Measurements from ENCODE around the gene SRSF9. TPM values are rescaled to one million over a fixed set of nuclear protein-coding genes. Genes with fewer than 3 reads are reported as not detected.

SRSF9 gene
- polyA plus RNA-seq, 1 of the 3 experiments (the other 2 are of a cell fraction) = 210 TPM

GRCh38 chr12:120457133-120457532 is 12.4 kb downstream of the SRSF9 start:
- POLR2A ChIA-PET = interaction anchor here (0.7 to 1.6 kb wide), 2 partner anchors 38 to 790 kb away, joined by 3 to 4 read pairs; partner anchors contain the start of gene DYNLL1
- no peaks in the 10 kb centered on the region for H3K27me3 ChIP-seq (ENCODE audit: insufficient read depth)
- peaks cover 25% of the 10 kb centered on the region; the same call in 1 of the 2 replicates for H3K79me2 ChIP-seq (ENCODE audit: insufficient read depth)
- no peak overlapping the region for H3K4me2 ChIP-seq
- H3K9me3 ChIP-seq = no peaks in the 10 kb centered on the region
- peaks cover 23% of the 10 kb centered on the region for H4K20me1 ChIP-seq (ENCODE audit: insufficient read depth)
- 89% methylated on average over 6 of the region's 6 CpGs for WGBS (ENCODE audit: low lambda C conversion rate)
- H3K9me2 ChIP-seq = no peaks in the 10 kb centered on the region
- no peak overlapping the region for H3K4me3 ChIP-seq (ENCODE audit: low read depth in 2 of 2, low read length in 1 of 2)
- H3F3A ChIP-seq (replicated peaks; ENCODE audit: insufficient read depth) = peaks cover 50% of the 10 kb centered on the region
- H3K4me1 ChIP-seq (ENCODE audit: control insufficient read depth in 1 of 2, insufficient read depth in 2 of 2, low read depth in 1 of 2, low read length in 1 of 2) = no peaks in the 10 kb centered on the region
- H3K9ac ChIP-seq = no peak overlapping the region
- CTCF ChIA-PET = interaction anchor here (0.8 to 5.5 kb wide), 6 partner anchors 9 to 746 kb away, joined by 3 to 52 read pairs (median 4); partner anchors contain the start of gene SRSF9
- H3K36me3 ChIP-seq (replicated peaks in 1 of 2; ENCODE audit: control insufficient read depth in 1 of 2, insufficient read depth in 2 of 2, low read length in 1 of 2) = peaks cover 49 to 67% of the 10 kb centered on the region in 2 experiments
- H2AFZ ChIP-seq (ENCODE audit: low read depth) = no peak overlapping the region
- peak; percentile 52 for DNase-seq
- TF ChIP-seq RAD21 (IDR thresholded peaks at IDR 0.05; ENCODE audit: low read length) = peak; percentile 16; the same call in 1 of the 2 replicates
- 0 out of 2 replicates have a peak, but pooled peaks have one; percentile 9 for TF ChIP-seq SMC3 (IDR thresholded peaks at IDR 0.05; ENCODE audit: low read depth, low read length)
- TF ChIP-seq TEAD4 (IDR thresholded peaks at IDR 0.05; ENCODE audit: borderline replicate concordance, insufficient read depth) = no peak
- TF ChIP-seq CTCF (IDR thresholded peaks at IDR 0.05) = peak; percentile 47
- H3K27ac ChIP-seq (ENCODE audit: low read depth in 2 of 2, low read length in 1 of 2) = no peak overlapping the region

DNA sequence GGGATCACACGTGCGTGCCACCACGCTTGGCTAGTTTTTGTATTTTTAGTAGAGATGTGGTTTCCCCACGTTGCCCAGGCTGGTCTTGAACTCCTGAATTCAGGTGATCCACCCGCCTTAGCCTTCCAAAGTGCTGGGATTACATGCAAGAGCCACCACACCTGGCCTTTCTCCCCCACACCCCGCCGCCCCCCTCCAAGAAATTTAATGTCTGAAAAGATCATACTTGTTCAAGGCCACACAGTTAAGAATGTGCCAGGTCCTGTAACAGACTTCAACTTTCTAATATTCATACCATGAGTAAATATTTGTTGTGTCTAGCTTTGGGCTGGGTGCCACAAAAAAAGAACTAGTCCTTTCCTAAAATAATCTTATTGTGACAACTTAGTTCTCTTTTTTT is 14.2 kb downstream of the SRSF9 start:
- Histone ChIP-seq H3K9ac (no peak overlapping the region), H3K9me2 (no peaks in the 10 kb centered on the region), H2AFZ (ENCODE audit: low read depth) (no peak overlapping the region), H3K27ac (ENCODE audit: low read depth in 2 of 2, low read length in 1 of 2) (no peak overlapping the region), H3K4me2 (no peak overlapping the region), H3K4me1 (ENCODE audit: control insufficient read depth in 1 of 2, insufficient read depth in 2 of 2, low read depth in 1 of 2, low read length in 1 of 2) (no peaks in the 10 kb centered on the region), H3K27me3 (ENCODE audit: insufficient read depth) (no peaks in the 10 kb centered on the region), H3K36me3 (replicated peaks in 1 of 2; ENCODE audit: control insufficient read depth in 1 of 2, insufficient read depth in 2 of 2, low read length in 1 of 2) (peaks cover 38 to 66% of the 10 kb centered on the region in 2 experiments), H3K79me2 (ENCODE audit: insufficient read depth) (peaks cover 35% of the 10 kb centered on the region; the same call in 1 of the 2 replicates), H4K20me1 (ENCODE audit: insufficient read depth) (peaks cover 24% of the 10 kb centered on the region), H3F3A (replicated peaks; ENCODE audit: insufficient read depth) (peaks cover 48% of the 10 kb centered on the region), H3K9me3 (no peaks in the 10 kb centered on the region), H3K4me3 (ENCODE audit: low read depth in 2 of 2, low read length in 1 of 2) (no peak overlapping the region)
- ChIA-PET CTCF (interaction anchor here (1.2 to 5.5 kb wide), 3 partner anchors 10 to 19 kb away, joined by 4 to 52 read pairs (median 4); partner anchors contain the start of gene SRSF9), POLR2A (interaction anchor here (1.6 kb wide), 1 partner anchor 41 kb away, joined by 3 read pairs; the partner anchor contains the start of gene DYNLL1)
- DNase-seq = no peak
- WGBS (ENCODE audit: low lambda C conversion rate) = 97% methylated on average over 7 of the region's 7 CpGs
- TF ChIP-seq CHD2 (IDR thresholded peaks at IDR 0.05; ENCODE audit: low read length, partially characterized antibody) = no peak
- no peak for TF ChIP-seq RAD21 (IDR thresholded peaks at IDR 0.05; ENCODE audit: low read length)
- no peak for TF ChIP-seq FOXJ3 (CRISPR knock-in tag; IDR thresholded peaks at IDR 0.05)
- TF ChIP-seq RCOR1 (IDR thresholded peaks at IDR 0.05; ENCODE audit: low read length) = no peak
- TF ChIP-seq, protein P1, sequence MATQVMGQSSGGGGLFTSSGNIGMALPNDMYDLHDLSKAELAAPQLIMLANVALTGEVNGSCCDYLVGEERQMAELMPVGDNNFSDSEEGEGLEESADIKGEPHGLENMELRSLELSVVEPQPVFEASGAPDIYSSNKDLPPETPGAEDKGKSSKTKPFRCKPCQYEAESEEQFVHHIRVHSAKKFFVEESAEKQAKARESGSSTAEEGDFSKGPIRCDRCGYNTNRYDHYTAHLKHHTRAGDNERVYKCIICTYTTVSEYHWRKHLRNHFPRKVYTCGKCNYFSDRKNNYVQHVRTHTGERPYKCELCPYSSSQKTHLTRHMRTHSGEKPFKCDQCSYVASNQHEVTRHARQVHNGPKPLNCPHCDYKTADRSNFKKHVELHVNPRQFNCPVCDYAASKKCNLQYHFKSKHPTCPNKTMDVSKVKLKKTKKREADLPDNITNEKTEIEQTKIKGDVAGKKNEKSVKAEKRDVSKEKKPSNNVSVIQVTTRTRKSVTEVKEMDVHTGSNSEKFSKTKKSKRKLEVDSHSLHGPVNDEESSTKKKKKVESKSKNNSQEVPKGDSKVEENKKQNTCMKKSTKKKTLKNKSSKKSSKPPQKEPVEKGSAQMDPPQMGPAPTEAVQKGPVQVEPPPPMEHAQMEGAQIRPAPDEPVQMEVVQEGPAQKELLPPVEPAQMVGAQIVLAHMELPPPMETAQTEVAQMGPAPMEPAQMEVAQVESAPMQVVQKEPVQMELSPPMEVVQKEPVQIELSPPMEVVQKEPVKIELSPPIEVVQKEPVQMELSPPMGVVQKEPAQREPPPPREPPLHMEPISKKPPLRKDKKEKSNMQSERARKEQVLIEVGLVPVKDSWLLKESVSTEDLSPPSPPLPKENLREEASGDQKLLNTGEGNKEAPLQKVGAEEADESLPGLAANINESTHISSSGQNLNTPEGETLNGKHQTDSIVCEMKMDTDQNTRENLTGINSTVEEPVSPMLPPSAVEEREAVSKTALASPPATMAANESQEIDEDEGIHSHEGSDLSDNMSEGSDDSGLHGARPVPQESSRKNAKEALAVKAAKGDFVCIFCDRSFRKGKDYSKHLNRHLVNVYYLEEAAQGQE (IDR thresholded peaks at IDR 0.05; ENCODE audit: low read depth, low read length) = no peak
- no peak for TF ChIP-seq FOSL2 (IDR thresholded peaks at IDR 0.05; ENCODE audit: borderline replicate concordance, low read depth)
- no peak for TF ChIP-seq TCF12 (IDR thresholded peaks at IDR 0.05)
- no peak for TF ChIP-seq FOXM1 (IDR thresholded peaks at IDR 0.05; ENCODE audit: low read depth)
- no peak for TF ChIP-seq USF2 (IDR thresholded peaks at IDR 0.05; ENCODE audit: borderline replicate concordance, low read depth, low read length)
- no peak for TF ChIP-seq YY1 (IDR thresholded peaks at IDR 0.05; ENCODE audit: low read depth)
- no peak for TF ChIP-seq MXI1 (IDR thresholded peaks at IDR 0.05; ENCODE audit: low read depth, low read length)
- TF ChIP-seq CTCF (IDR thresholded peaks at IDR 0.05) = no peak
- TF ChIP-seq ELF1 (IDR thresholded peaks at IDR 0.05) = no peak
- TF ChIP-seq, protein P2, sequence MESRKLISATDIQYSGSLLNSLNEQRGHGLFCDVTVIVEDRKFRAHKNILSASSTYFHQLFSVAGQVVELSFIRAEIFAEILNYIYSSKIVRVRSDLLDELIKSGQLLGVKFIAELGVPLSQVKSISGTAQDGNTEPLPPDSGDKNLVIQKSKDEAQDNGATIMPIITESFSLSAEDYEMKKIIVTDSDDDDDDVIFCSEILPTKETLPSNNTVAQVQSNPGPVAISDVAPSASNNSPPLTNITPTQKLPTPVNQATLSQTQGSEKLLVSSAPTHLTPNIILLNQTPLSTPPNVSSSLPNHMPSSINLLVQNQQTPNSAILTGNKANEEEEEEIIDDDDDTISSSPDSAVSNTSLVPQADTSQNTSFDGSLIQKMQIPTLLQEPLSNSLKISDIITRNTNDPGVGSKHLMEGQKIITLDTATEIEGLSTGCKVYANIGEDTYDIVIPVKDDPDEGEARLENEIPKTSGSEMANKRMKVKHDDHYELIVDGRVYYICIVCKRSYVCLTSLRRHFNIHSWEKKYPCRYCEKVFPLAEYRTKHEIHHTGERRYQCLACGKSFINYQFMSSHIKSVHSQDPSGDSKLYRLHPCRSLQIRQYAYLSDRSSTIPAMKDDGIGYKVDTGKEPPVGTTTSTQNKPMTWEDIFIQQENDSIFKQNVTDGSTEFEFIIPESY (IDR thresholded peaks at IDR 0.05; ENCODE audit: borderline replicate concordance, low read depth) = no peak
